ENCODE results near the gene OR9A2. TPM values are rescaled to one million over a fixed set of nuclear protein-coding genes. Genes with fewer than 3 reads are reported as not detected.

The OR9A2 gene
- total and polyA plus RNA-seq, 11 donors = 0.29 TPM; not detected in 10

GRCh38 chr7:143041346-143041745 is 14.4 kb upstream of the OR9A2 start:
- WGBS, 4 donors = 90 to 94% (median 91%) methylated on average over 6 of the region's 6 CpGs
- no peak overlapping the region for H3K4me3 ChIP-seq
- peaks cover 0 to 4% (median 0%) of the 10 kb centered on the region in 12 donors for H3K9me3 ChIP-seq
- H3K36me3 ChIP-seq = no peaks in the 10 kb centered on the region
- TF ChIP-seq CTCF (IDR thresholded peaks at IDR 0.05) (no peak), POLR2A (IDR thresholded peaks at IDR 0.05) (no peak)
- no peak overlapping the region for H3K27ac ChIP-seq
- ATAC-seq (no peak), DNase-seq (no peak)
- peaks cover 0 to 3% (median 0%) of the 10 kb centered on the region in 9 donors for H3K27me3 ChIP-seq
- intact Hi-C loops (cut with DNase I) = no loop called here
- peaks cover 0 to 6% (median 0%) of the 10 kb centered on the region in 12 donors for H3K4me1 ChIP-seq

- no peak for DNase-seq
- H3K4me3 ChIP-seq = no peak overlapping the region
- H3K4me1 ChIP-seq = peaks cover 0 to 6% (median 0%) of the 10 kb centered on the region in 12 donors
- H3K9me3 ChIP-seq = peaks cover 0 to 14% (median under 1%) of the 10 kb centered on the region in 12 donors
- H3K27me3 ChIP-seq = peaks cover 0 to 3% (median 0%) of the 10 kb centered on the region in 9 donors
- H3K27ac ChIP-seq = no peak overlapping the region
- intact Hi-C loops (cut with DNase I) = no loop called here
- ATAC-seq = no peak
- no peaks in the 10 kb centered on the region for H3K36me3 ChIP-seq
- TF ChIP-seq CTCF (IDR thresholded peaks at IDR 0.05) (no peak), POLR2A (IDR thresholded peaks at IDR 0.05) (no peak)
- 69 to 72% (median 70%) methylated on average over 3 of the region's 3 CpGs for whole genome bisulfite sequencing, 4 donors
Measured at GRCh38 chr7:143040209-143040715, 13.3 kb upstream of the OR9A2 start.

GRCh38 chr7:143038635-143039034 is 11.7 kb upstream of the OR9A2 start:
- Histone ChIP-seq H3K9me3 (peaks cover 0 to 25% (median 9%) of the 10 kb centered on the region in 12 donors), H3K27me3 (peaks cover 0 to 3% (median 0%) of the 10 kb centered on the region in 9 donors), H3K4me1 (peaks cover 0 to 6% (median 0%) of the 10 kb centered on the region in 12 donors), H3K36me3 (no peaks in the 10 kb centered on the region), H3K27ac (no peak overlapping the region), H3K4me3 (no peak overlapping the region)
- 87 to 90% (median 88%) methylated on average over 5 of the region's 5 CpGs for WGBS, 4 donors
- DNase-seq (no peak), ATAC-seq (no peak)
- intact Hi-C loops (cut with DNase I) = no loop called here
- TF ChIP-seq CTCF (IDR thresholded peaks at IDR 0.05) (no peak), POLR2A (IDR thresholded peaks at IDR 0.05) (no peak)

GRCh38 chr7:143027683-143028082 is 751 bp upstream of the OR9A2 start:
- intact Hi-C loops (cut with DNase I) = no loop called here
- ATAC-seq (no peak), DNase-seq (no peak)
- no peak overlapping the region for H3K4me3 ChIP-seq
- no peak overlapping the region for H3K27ac ChIP-seq
- no peaks in the 10 kb centered on the region for H3K36me3 ChIP-seq
- TF ChIP-seq CTCF (IDR thresholded peaks at IDR 0.05) (no peak), POLR2A (IDR thresholded peaks at IDR 0.05) (no peak)
- 82 to 89% (median 86%) methylated on average over 2 of the region's 2 CpGs for WGBS, 4 donors
- no peaks in the 10 kb centered on the region for H3K27me3 ChIP-seq
- H3K9me3 ChIP-seq = no peaks in the 10 kb centered on the region
- no peaks in the 10 kb centered on the region for H3K4me1 ChIP-seq

All from heart left ventricle (tissue), 16 donors.